Fibroblast of skin of abdomen (primary cell): Measurements from ENCODE around the gene PCSK5.
A peak's percentile ranks its signal among the peaks of the same experiment; 100 is the strongest.
"Not testable (repeated sequence)": the region's sequence is repeated elsewhere in the genome, so short reads cannot be mapped to it uniquely, and the experiment has no call there.

Source experiments
- DNase-seq: peaks from one replicate; pipeline ENCODE4 v3.0.0-alpha.2; 2013

PCSK5 gene

GRCh38 chr9:75926385-75926784, 35.9 kb downstream of the PCSK5 start:
- DNase-seq: no peak

- DNase-seq: no peak
Observed at GRCh38 chr9:75927356-75927755, 36.9 kb downstream of the PCSK5 start.

GRCh38 chr9:75930190-75930589, 39.7 kb downstream of the PCSK5 start:
- DNase-seq: no peak

GRCh38 chr9:75930730-75931321, 40.4 kb downstream of the PCSK5 start:
- DNase-seq: no peak

- no peak for DNase-seq
Observed at GRCh38 chr9:75933982-75934381, 43.5 kb downstream of the PCSK5 start.

GRCh38 chr9:75935591-75935990, 45.1 kb downstream of the PCSK5 start:
- DNase-seq: no peak

- DNase-seq: no peak
Observed at GRCh38 chr9:75937521-75938258, 47.2 kb downstream of the PCSK5 start.

- no peak for DNase-seq
Observed at GRCh38 chr9:75938946-75939345, 48.5 kb downstream of the PCSK5 start.

GRCh38 chr9:75939536-75940111, 49.2 kb downstream of the PCSK5 start:
- no peak for DNase-seq

- DNase-seq: no peak
Observed at GRCh38 chr9:75941066-75941465, 50.6 kb downstream of the PCSK5 start.

- no peak for DNase-seq
Observed at GRCh38 chr9:75941577-75942311, 51.3 kb downstream of the PCSK5 start.

- DNase-seq: no peak
Observed at GRCh38 chr9:75946766-75947165, 56.3 kb downstream of the PCSK5 start.

GRCh38 chr9:75947233-75947632, 56.8 kb downstream of the PCSK5 start:
- no peak for DNase-seq

- DNase-seq: no peak
Observed at GRCh38 chr9:75950998-75951397, 60.5 kb downstream of the PCSK5 start.

GRCh38 chr9:75953218-75953617, 62.7 kb downstream of the PCSK5 start:
- no peak for DNase-seq

GRCh38 chr9:75956161-75956560, 65.7 kb downstream of the PCSK5 start:
- DNase-seq: no peak

GRCh38 chr9:75957116-75957515, 66.6 kb downstream of the PCSK5 start:
- DNase-seq: no peak

GRCh38 chr9:75958226-75958625, 67.8 kb downstream of the PCSK5 start:
- no peak for DNase-seq

- no peak for DNase-seq
Observed at GRCh38 chr9:75960551-75960950, 70.1 kb downstream of the PCSK5 start.

GRCh38 chr9:75962013-75962661, 71.7 kb downstream of the PCSK5 start:
- DNase-seq: no peak

GRCh38 chr9:75962662-75963036, 72.2 kb downstream of the PCSK5 start:
- no peak for DNase-seq

GRCh38 chr9:75963321-75963720, 72.8 kb downstream of the PCSK5 start:
- not testable (repeated sequence) for DNase-seq

GRCh38 chr9:75964427-75964826, 74.0 kb downstream of the PCSK5 start:
- DNase-seq: peak; percentile 13
